Sigmoid colon (tissue), 4 donors: Measurements from ENCODE around the gene RAB11B.
"Not testable (repeated sequence)": the region's sequence is repeated elsewhere in the genome, so short reads cannot be mapped to it uniquely, and the experiment has no call there.

Source experiments
- CTCF ChIP-seq, 4 experiments: fragments of 450-650 bp in 3 of 4; fragments of 200-600 bp in 1 of 4; IDR thresholded peaks; one replicate each; pipeline ENCODE4 v1.5.1; 2016 to 2019; ENCODE audit warnings: antibody characterized with exemption in 4 of 4, mild to moderate bottlenecking in 3 of 4, moderate library complexity in 2 of 4
- POLR2AphosphoS5 ChIP-seq, 4 donors: sonication (generic); formaldehyde crosslinking; IDR thresholded peaks; one replicate each; pipeline ENCODE4 v1.6.1; 2017; ENCODE audit warnings: antibody characterized with exemption in 4 of 4

DNA sequence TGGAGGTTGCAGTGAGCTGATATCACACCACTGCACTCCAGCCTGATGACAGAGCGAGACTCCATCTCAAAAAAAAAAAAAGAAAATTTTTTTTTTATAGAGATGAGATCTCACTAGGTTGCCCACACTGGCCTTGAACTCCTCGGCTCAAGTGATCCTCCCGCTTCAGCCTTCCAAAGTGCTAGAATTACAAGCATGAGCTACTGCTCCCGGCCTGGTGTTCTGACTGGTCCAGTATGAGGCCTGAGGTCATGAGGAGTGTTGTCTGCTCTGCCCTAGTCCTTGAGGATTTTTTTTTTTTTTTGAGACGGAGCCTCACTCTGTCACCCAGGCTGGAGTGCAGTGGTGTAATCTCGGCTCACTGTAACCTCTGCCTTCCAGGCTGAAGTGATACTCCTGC is 35.2 kb downstream of the RAB11B start:
- TF ChIP-seq CTCF, POLR2AphosphoS5 (IDR thresholded peaks at IDR 0.05): not testable (repeated sequence)
